A673 (cell line): ENCODE data around the gene DUSP14. TPM values are rescaled to one million over a fixed set of nuclear protein-coding genes. Genes with fewer than 3 reads are reported as not detected.
A peak's percentile ranks its signal among the peaks of the same experiment; 100 is the strongest.
"Not testable (repeated sequence)": the region's sequence is repeated elsewhere in the genome, so short reads cannot be mapped to it uniquely, and the experiment has no call there.

Source experiments
- BruUV-seq: library from RNA; stranded (reverse); fragments of 400-500 nt; replicated peaks from 2 replicates; lab custom pipeline; 2021; lab: Mats Ljungman, UMichigan
- CTCF ChIA-PET: fragments of 300-600 bp; sonication (Branson Sonifier 250); formaldehyde crosslinking; loops from one replicate; lab custom pipeline; 2022; ENCODE audit warnings: antibody characterized with exemption; lab: Charles Lee
- POLR2A ChIA-PET: fragments of 300-600 bp; sonication (Branson Sonifier 250); formaldehyde crosslinking; loops from one replicate; lab custom pipeline; 2022; ENCODE audit warnings: antibody characterized with exemption; ENCODE audit not compliant: low non-redundant PET; lab: Charles Lee
- DNase-seq: peaks from one replicate; pipeline ENCODE4 v3.0.0-alpha.2; 2015; ENCODE audit warnings: low spot score
- H3K27ac ChIP-seq: fragments of 200-600 bp; sonication (generic); 2 replicates; pipeline ENCODE4 v1.5.1; 2016; ENCODE audit warnings: mixed run types, low read depth, mild to moderate bottlenecking, mixed read lengths, antibody characterized with exemption, low read length; ENCODE audit not compliant: poor library complexity, severe bottlenecking
- H3K27me3 ChIP-seq: fragments of 200-600 bp; sonication (generic); replicated peaks from 2 replicates; pipeline ENCODE4 v1.6.1; 2017; ENCODE audit warnings: mixed run types, low read depth, mild to moderate bottlenecking, mixed read lengths, antibody characterized with exemption, low read length; ENCODE audit not compliant: insufficient read depth, poor library complexity
- H3K36me3 ChIP-seq: fragments of 200-600 bp; sonication (generic); 2 replicates; pipeline ENCODE4 v1.6.1; 2016; ENCODE audit warnings: mixed run types, mild to moderate bottlenecking, mixed read lengths, antibody characterized with exemption, low read length; ENCODE audit not compliant: insufficient read depth, poor library complexity, severe bottlenecking
- H3K4me1 ChIP-seq: fragments of 200-600 bp; sonication (generic); 2 replicates; pipeline ENCODE4 v1.6.1; 2017; ENCODE audit warnings: mixed run types, mild to moderate bottlenecking, mixed read lengths, antibody characterized with exemption, low read length; ENCODE audit not compliant: insufficient read depth, poor library complexity, severe bottlenecking
- H3K4me3 ChIP-seq: fragments of 200-600 bp; sonication (generic); 2 replicates; pipeline ENCODE4 v1.5.1; 2016; ENCODE audit warnings: low read depth, mixed run types, mild to moderate bottlenecking, mixed read lengths, low read length; ENCODE audit not compliant: poor library complexity, severe bottlenecking
- H3K9me3 ChIP-seq: fragments of 200-600 bp; sonication (generic); 2 replicates; pipeline ENCODE4 v1.6.1; 2016; ENCODE audit warnings: mixed run types, low read depth, mild to moderate bottlenecking, mixed read lengths, antibody characterized with exemption, low read length; ENCODE audit not compliant: poor library complexity, severe bottlenecking
- CTCF ChIP-seq: fragments of 300-800, 200-600 bp; sonication (generic); conservative IDR thresholded peaks from 2 replicates; pipeline ENCODE4 v1.5.1; 2017; ENCODE audit warnings: low read depth, mild to moderate bottlenecking, antibody characterized with exemption, low read length, moderate library complexity, mixed read lengths
- EZH2 ChIP-seq: fragments of 200-600 bp; sonication (generic); IDR thresholded peaks from 2 replicates; pipeline ENCODE4 v1.6.1; 2017; ENCODE audit warnings: borderline replicate concordance, low read depth, mild to moderate bottlenecking, mixed read lengths, antibody characterized with exemption, low read length; ENCODE audit not compliant: poor library complexity, severe bottlenecking
- intact Hi-C: fragments of 100-400 bp; cut with micrococcal nuclease; formaldehyde crosslinking; loops from one replicate; pipeline ENCODE4 v1.10.0; 2022; ENCODE audit not compliant: unreplicated experiment
- total RNA-seq: library from RNA; stranded (reverse); gene quantifications from 2 replicates; pipeline ENCODE4 v1.2.3, GENCODE V29; 2021

The DUSP14 gene
- total RNA-seq, 1 experiment from 2014 or later = 13.8 TPM

DNA sequence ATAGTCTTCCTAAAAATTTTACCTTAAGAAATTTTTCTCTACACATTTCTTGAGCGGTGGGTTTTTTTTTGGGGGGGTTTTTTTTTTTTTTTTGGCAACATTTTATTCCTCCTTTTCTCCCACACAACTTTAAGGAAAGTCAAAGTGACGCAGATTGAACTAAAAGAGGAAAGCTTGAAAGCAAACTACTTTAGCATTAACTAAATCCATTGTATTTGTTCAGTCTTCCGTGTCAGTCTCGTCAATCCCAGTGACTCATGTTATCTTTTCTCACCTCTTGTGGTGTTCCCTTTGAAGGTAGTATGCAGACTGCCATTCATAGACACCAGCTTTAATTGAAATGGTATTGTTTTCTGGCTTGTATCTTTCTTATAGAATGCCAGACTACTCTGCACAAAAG lies 43.7 kb upstream of the DUSP14 start:
- Histone ChIP-seq H3K27ac (no peak overlapping the region), H3K27me3 (no peaks in the 10 kb centered on the region), H3K9me3 (no peaks in the 10 kb centered on the region), H3K4me1 (no peaks in the 10 kb centered on the region), H3K4me3 (no peak overlapping the region), H3K36me3 (peaks cover 13% of the 10 kb centered on the region)
- TF ChIP-seq CTCF (no peak), EZH2 (no peak)
- intact Hi-C loops = no loop called here
- ChIA-PET POLR2A (interaction anchor here (0.7 kb wide), 1 partner anchor 75 kb away, joined by 15 read pairs; no protein-coding TSS in a partner anchor), CTCF (no interaction called here)
- no TSS peak for BruUV-seq
- DNase-seq = peak; percentile 47

GRCh38 chr17:37447641-37448040 lies 42.0 kb upstream of the DUSP14 start:
- peak; percentile 1 for DNase-seq
- Histone ChIP-seq H3K27ac (no peak overlapping the region), H3K9me3 (no peaks in the 10 kb centered on the region), H3K4me1 (no peaks in the 10 kb centered on the region), H3K36me3 (peaks cover 5% of the 10 kb centered on the region), H3K27me3 (no peaks in the 10 kb centered on the region), H3K4me3 (no peak overlapping the region)
- ChIA-PET CTCF (no interaction called here), POLR2A (no interaction called here)
- no TSS peak for BruUV-seq
- no peak for TF ChIP-seq EZH2
- TF ChIP-seq CTCF = no peak
- intact Hi-C loops = no loop called here

DNA sequence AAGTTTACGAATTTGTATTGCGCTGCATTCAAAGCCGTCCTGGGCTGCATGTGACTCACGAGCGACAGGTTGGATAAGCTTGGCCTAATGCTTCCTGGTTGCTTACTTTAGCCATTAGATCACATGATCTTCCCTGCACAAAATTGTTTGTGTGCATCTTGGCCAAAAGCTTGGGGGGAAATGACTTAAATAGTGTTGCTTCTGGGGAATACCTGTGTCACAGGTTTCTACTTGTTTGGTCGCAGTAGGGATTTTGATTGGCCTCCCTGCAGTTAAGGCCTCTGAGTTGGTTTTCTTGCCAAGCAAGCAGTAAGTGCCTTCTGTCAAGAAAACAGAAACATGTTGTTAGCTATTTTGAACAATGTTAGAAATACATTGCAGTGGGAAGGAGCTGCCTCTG lies 39.6 kb upstream of the DUSP14 start:
- no peak overlapping the region for H3K4me3 ChIP-seq
- ChIA-PET CTCF (no interaction called here), POLR2A (no interaction called here)
- no peaks in the 10 kb centered on the region for H3K4me1 ChIP-seq
- no peak overlapping the region for H3K27ac ChIP-seq
- TF ChIP-seq EZH2 (no peak), CTCF (no peak)
- BruUV-seq = no TSS peak
- peaks cover 3% of the 10 kb centered on the region for H3K36me3 ChIP-seq
- no peaks in the 10 kb centered on the region for H3K9me3 ChIP-seq
- H3K27me3 ChIP-seq = no peaks in the 10 kb centered on the region
- intact Hi-C loops = no loop called here
- DNase-seq = no peak

GRCh38 chr17:37457801-37458200 lies 31.9 kb upstream of the DUSP14 start:
- H3K36me3 ChIP-seq, DNase-seq, BruUV-seq, H3K4me3 ChIP-seq, intact Hi-C loops, H3K27ac ChIP-seq, H3K9me3 ChIP-seq, POLR2A ChIA-PET, CTCF ChIA-PET, H3K4me1 ChIP-seq, H3K27me3 ChIP-seq: not testable (repeated sequence)
